GM13976 (cell line): ENCODE results near the gene LGR5.

Experiments used
- DNase-seq: peaks from one replicate; pipeline ENCODE4 v3.0.0; 2012; ENCODE audit warnings: low spot score
- CTCF ChIP-seq: IDR thresholded peaks from 2 replicates; pipeline ENCODE4 v1.5.1; 2012; ENCODE audit warnings: borderline replicate concordance, mild to moderate bottlenecking; ENCODE audit not compliant: insufficient read depth; ENCODE audit errors: extremely low read depth, missing control alignments, control extremely low read depth
- in situ Hi-C: fragments of 300-500 bp; cut with MboI; formaldehyde crosslinking; loops from one replicate; pipeline ENCODE4 v1.12.0; 2022; ENCODE audit warnings: low sequenced_read_pairs, mixed read lengths, inconsistent platforms; ENCODE audit not compliant: unreplicated experiment

LGR5 gene

GRCh38 chr12:71581206-71581605, 141.6 kb downstream of the LGR5 start:
- DNase-seq = no peak
- TF ChIP-seq CTCF = no peak
- in situ Hi-C loops = no loop called here

- TF ChIP-seq CTCF = no peak
- in situ Hi-C loops = no loop called here
- no peak for DNase-seq
Measured at GRCh38 chr12:71582925-71583324, 143.3 kb downstream of the LGR5 start.

- in situ Hi-C loops = no loop called here
- no peak for TF ChIP-seq CTCF
- DNase-seq = no peak
Measured at GRCh38 chr12:71584356-71584755, 144.8 kb downstream of the LGR5 start.

GRCh38 chr12:71585218-71585617, 145.6 kb downstream of the LGR5 start:
- DNase-seq = no peak
- TF ChIP-seq CTCF = no peak
- in situ Hi-C loops = no loop called here

GRCh38 chr12:71587012-71587411, 147.4 kb downstream of the LGR5 start:
- no peak for DNase-seq
- in situ Hi-C loops = no loop called here
- no peak for TF ChIP-seq CTCF

GRCh38 chr12:71589478-71589881, 149.9 kb downstream of the LGR5 start:
- no peak for TF ChIP-seq CTCF
- DNase-seq = no peak
- in situ Hi-C loops = no loop called here

GRCh38 chr12:71591601-71592000, 152.0 kb downstream of the LGR5 start:
- DNase-seq = no peak
- TF ChIP-seq CTCF = no peak
- in situ Hi-C loops = no loop called here
